Pancreas (tissue), 10 donors: ENCODE data around the gene RNF34. TPM values are rescaled to one million over a fixed set of nuclear protein-coding genes. Genes with fewer than 3 reads are reported as not detected.
"Not testable (repeated sequence)": the region's sequence is repeated elsewhere in the genome, so short reads cannot be mapped to it uniquely, and the experiment has no call there.

Experiments used
- ATAC-seq, 4 donors: fragments of 200-7000 bp; cut with Tn5 transposase; one replicate each; pipeline versions ENCODE4 v1.8.0 to v1.9.1; 2020; ENCODE audit warnings: mild to moderate bottlenecking in 4 of 4, moderate library complexity in 4 of 4
- DNase-seq, 6 donors: peaks; one replicate each; pipeline ENCODE4 v3.0.0-alpha.2; 2020
- FAIRE-seq: peaks from 2 replicates; lab custom pipeline; 2012; peaks lifted over from hg19 to GRCh38; lab: Jason Lieb, UNC
- H3K27ac ChIP-seq, 4 donors: fragments of 200-600 bp; sonication (generic); 1 replicate in 3 of 4; 2 replicates in 1 of 4; pipeline versions ENCODE4 v1.5.0 to v1.8.0; 2020
- H3K27me3 ChIP-seq, 4 donors: fragments of 200-600 bp; one replicate each; pipeline ENCODE4 v1.8.0; 2021
- H3K36me3 ChIP-seq, 3 donors: fragments of 200-600 bp; sonication (generic) in 1 of 3; one replicate each; pipeline versions ENCODE4 v1.5.0 to v1.8.0; 2020 to 2021
- H3K4me1 ChIP-seq, 3 donors: fragments of 200-600 bp; one replicate each; pipeline ENCODE4 v1.8.0; 2021
- H3K4me3 ChIP-seq, 4 donors: fragments of 200-600 bp; sonication (generic) in 2 of 4; one replicate each; pipeline versions ENCODE4 v1.5.0 to v1.8.0; 2020 to 2021
- H3K9me3 ChIP-seq, 4 donors: fragments of 200-600 bp; one replicate each; pipeline ENCODE4 v1.8.0; 2021
- WGBS, 2 donors: extraction: QIAGEN DNeasy Blood & Tissue Kit; methylation state at CpG; one replicate each; pipeline ENCODE4 v1.1.7; 2013; 5-methylcytosine and 5-hydroxymethylcytosine counted together
- intact Hi-C, 3 donors: fragments of 100-400 bp; cut with DNase I; formaldehyde crosslinking; loops; one replicate each; pipeline versions ENCODE4 v1.11.1 to v1.14.2; 2022
- polyA plus RNA-seq, 2 donors: library from polyadenylated mRNA; stranded (reverse); fragments of 200-250 nt; gene quantifications; one replicate each; pipeline ENCODE4 v1.2.3, GENCODE V29; 2013
- total RNA-seq, 6 donors: library from RNA; stranded (reverse); fragmentation: NEBNext Ultra II Directional in 4 of 6; extraction: Animal tissue kit (Norgen Biotek cat#: 25700) in 4 of 6; gene quantifications; one replicate each; pipeline versions ENCODE4 v1.2.1 to v1.2.4, GENCODE V29; 2021 to 2023
- TF ChIP-seq, protein P1 (sequence below), 4 donors: fragments of 200-600 bp; sonication (generic) in 3 of 4; IDR thresholded peaks; one replicate each; pipeline versions ENCODE4 v1.5.0 to v1.8.0; 2021; ENCODE audit warnings: antibody characterized with exemption in 4 of 4
- donor health status: healthy with polysubstance abuse.
- donor health status: DM: no; HTN: no; CAD: no; lungs with moderate emphysema.
- donor health status: DM: no; HTN: no; CAD: no.
- donor health status: control.
- donor health status: control.
- donor health status: Bipolar disorder and iron deficiency.
- donor health status: DM: yes; HTN: yes; CAD: no.
- donor health status: DM: no; HTN: no; CAD: no.
- donor health status: DM: no; HTN: no; CAD: no.
- donor health status: DM: yes; HTN: yes; CAD: no.

Gene RNF34
- total and polyA plus RNA-seq, 8 donors = 11.6 to 22.8 (median 14.1) TPM

DNA sequence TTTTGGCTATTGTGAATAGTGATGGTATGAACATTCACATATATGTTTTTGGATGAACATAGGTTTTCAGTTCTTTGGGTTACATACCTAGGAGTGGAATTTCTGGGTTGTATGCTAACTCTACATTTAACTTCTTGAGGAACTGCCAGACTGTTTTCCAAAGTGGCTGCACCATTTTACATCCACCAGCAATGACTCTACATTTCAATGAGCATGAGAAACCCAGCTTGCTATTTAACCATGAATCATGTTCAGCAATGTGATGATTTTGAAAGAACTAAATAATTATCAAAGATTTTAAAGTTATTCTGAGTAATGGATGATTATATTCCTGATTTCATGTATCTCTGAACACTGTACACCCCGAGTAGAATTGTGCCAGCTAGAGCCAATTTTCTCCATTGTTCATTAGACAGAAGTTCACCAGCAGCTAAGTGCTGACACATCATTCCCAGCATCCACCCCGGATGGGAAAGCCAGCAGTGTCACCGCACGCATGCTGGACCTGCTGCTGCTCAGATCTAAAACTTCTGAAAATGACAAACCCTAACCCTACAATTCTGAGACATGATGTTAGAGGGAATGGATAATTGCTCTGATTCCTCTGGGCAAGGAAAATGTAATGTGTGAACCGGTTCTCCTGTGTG, 34.4 kb upstream of the RNF34 start:
- FAIRE-seq (no peak), ATAC-seq (no peak), DNase-seq (no peak)
- no peaks in the 10 kb centered on the region for H3K4me1 ChIP-seq
- H3K4me3 ChIP-seq = no peak overlapping the region
- no peaks in the 10 kb centered on the region for H3K27me3 ChIP-seq
- intact Hi-C loops = no loop called here
- no peaks in the 10 kb centered on the region for H3K36me3 ChIP-seq
- TF ChIP-seq, protein P1, sequence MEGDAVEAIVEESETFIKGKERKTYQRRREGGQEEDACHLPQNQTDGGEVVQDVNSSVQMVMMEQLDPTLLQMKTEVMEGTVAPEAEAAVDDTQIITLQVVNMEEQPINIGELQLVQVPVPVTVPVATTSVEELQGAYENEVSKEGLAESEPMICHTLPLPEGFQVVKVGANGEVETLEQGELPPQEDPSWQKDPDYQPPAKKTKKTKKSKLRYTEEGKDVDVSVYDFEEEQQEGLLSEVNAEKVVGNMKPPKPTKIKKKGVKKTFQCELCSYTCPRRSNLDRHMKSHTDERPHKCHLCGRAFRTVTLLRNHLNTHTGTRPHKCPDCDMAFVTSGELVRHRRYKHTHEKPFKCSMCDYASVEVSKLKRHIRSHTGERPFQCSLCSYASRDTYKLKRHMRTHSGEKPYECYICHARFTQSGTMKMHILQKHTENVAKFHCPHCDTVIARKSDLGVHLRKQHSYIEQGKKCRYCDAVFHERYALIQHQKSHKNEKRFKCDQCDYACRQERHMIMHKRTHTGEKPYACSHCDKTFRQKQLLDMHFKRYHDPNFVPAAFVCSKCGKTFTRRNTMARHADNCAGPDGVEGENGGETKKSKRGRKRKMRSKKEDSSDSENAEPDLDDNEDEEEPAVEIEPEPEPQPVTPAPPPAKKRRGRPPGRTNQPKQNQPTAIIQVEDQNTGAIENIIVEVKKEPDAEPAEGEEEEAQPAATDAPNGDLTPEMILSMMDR (IDR thresholded peaks at IDR 0.05) = no peak
- no peak overlapping the region for H3K27ac ChIP-seq
- no peaks in the 10 kb centered on the region for H3K9me3 ChIP-seq
- WGBS, 2 donors = 57 to 69% methylated on average over 5 of the region's 5 CpGs

DNA sequence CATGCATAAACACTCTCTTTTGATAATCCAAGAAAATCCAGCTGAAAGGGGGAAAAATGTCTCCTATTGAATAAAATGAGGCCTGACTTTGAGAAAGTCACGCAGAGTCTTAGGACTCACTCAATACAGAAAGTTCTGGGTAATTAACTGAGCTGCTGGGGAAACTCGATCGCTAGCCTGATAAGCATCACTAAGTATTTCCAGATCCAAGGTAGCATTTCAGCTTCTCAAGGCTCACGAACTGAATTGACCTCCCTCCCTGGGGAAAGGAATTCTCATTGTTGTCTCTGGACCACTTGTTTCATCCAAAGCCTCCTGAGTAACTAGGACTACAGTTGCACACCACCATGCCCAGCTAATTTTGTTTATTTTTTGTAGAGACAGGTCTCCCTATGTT, 33.9 kb upstream of the RNF34 start:
- Histone ChIP-seq H3K9me3 (no peaks in the 10 kb centered on the region), H3K27me3 (no peaks in the 10 kb centered on the region), H3K27ac (no peak overlapping the region), H3K4me1 (no peaks in the 10 kb centered on the region), H3K4me3 (no peak overlapping the region), H3K36me3 (no peaks in the 10 kb centered on the region)
- FAIRE-seq (no peak), ATAC-seq (no peak), DNase-seq (no peak)
- intact Hi-C loops = no loop called here
- WGBS, 2 donors = 50 to 54% methylated on average over 4 of the region's 4 CpGs
- TF ChIP-seq, protein P1 (IDR thresholded peaks at IDR 0.05) = no peak

DNA sequence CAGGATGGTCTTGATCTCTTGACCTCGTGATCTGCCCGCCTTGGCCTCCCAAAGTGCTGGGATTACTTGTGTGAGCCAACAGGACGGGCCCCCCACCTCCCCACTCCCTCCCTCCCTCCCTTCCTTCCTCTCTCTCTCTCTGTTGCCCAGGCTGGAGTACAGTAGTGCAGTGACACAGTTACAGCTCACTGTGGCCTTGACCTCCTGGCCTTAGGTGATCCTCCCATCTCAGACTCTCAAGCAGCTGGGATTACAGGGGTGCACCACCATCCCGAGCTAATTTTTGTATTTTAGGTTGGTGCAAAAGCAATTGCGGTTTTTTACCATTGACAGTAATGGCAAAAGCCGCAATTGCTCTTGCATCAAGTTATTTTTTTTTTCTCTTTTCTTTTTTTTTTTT, 28.5 kb upstream of the RNF34 start:
- no peaks in the 10 kb centered on the region for H3K9me3 ChIP-seq
- no peaks in the 10 kb centered on the region for H3K36me3 ChIP-seq
- intact Hi-C loops = no loop called here
- peaks cover 0 to under 1% (median 0%) of the 10 kb centered on the region in 3 donors for H3K4me1 ChIP-seq
- no peak for ATAC-seq
- no peak overlapping the region for H3K27ac ChIP-seq
- TF ChIP-seq, protein P1 (IDR thresholded peaks at IDR 0.05) = no peak
- H3K27me3 ChIP-seq = no peaks in the 10 kb centered on the region
- DNase-seq = no peak
- WGBS, 2 donors = 75 to 79% methylated on average over 6 of the region's 6 CpGs
- no peak overlapping the region for H3K4me3 ChIP-seq
- no peak for FAIRE-seq

DNA sequence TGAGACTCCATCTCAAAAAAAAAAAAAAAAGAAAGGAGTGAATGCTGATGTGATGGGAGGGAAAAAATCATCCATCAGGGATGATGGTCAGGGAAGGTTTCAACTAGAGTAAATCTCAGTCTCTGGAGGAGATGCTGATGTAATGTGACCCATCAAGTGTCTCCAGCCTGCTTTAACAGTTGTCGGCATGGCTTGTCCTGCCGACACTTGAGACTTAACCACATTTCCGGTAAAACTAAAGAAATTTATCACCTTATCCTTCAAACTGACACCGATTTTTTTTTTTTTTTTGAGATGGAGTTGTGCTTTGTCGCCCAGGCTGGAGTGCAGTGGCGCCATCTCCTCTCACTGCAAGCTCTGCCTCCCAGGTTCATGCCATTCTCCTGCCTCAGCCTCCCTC, 26.2 kb upstream of the RNF34 start:
- no peak for FAIRE-seq

DNA sequence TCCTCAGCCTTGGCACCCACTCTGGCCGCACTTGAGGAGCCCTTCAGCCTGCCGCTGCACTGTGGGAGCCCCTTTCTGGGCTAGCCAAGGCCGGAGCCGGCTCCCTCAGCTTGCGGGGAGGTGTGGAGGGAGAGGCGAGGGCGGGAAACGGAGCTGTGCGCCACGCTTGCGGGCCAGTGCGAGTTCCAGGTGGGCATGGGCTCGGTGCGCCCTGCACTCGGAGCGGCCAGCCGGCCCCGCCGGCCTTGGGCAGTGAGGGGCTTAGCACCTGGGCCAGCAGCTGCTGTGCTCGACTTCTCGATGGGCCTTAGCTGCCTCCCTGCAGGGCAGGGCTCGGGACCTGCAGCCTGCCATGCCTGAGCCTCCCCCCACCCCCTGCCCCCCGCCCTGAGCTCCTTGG, 25.6 kb upstream of the RNF34 start:
- intact Hi-C loops, FAIRE-seq, H3K9me3 ChIP-seq, H3K27me3 ChIP-seq, H3K27ac ChIP-seq, H3K4me3 ChIP-seq, ATAC-seq, H3K36me3 ChIP-seq: not testable (repeated sequence)
- 97 to 98% methylated on average over 21 to 23 of the region's 23 CpGs for WGBS, 2 donors
- peaks cover 0 to 14% (median 9%) of the 10 kb centered on the region in 3 donors for H3K4me1 ChIP-seq
- DNase-seq = peak in 1 of 6 donors; percentile 37

More for the DNA sequence above, 26.2 kb upstream of the RNF34 start:
- Histone ChIP-seq H3K9me3 (no peaks in the 10 kb centered on the region), H3K27me3 (no peaks in the 10 kb centered on the region), H3K36me3 (no peaks in the 10 kb centered on the region), H3K27ac (no peak overlapping the region), H3K4me3 (no peak overlapping the region), H3K4me1 (peaks cover 0 to 14% (median 9%) of the 10 kb centered on the region in 3 donors)
- DNase-seq = no peak
- 87 to 89% methylated on average over 6 of the region's 6 CpGs for WGBS, 2 donors
- no peak for ATAC-seq
- intact Hi-C loops = no loop called here
- TF ChIP-seq, protein P1 (IDR thresholded peaks at IDR 0.05) = no peak

DNA sequence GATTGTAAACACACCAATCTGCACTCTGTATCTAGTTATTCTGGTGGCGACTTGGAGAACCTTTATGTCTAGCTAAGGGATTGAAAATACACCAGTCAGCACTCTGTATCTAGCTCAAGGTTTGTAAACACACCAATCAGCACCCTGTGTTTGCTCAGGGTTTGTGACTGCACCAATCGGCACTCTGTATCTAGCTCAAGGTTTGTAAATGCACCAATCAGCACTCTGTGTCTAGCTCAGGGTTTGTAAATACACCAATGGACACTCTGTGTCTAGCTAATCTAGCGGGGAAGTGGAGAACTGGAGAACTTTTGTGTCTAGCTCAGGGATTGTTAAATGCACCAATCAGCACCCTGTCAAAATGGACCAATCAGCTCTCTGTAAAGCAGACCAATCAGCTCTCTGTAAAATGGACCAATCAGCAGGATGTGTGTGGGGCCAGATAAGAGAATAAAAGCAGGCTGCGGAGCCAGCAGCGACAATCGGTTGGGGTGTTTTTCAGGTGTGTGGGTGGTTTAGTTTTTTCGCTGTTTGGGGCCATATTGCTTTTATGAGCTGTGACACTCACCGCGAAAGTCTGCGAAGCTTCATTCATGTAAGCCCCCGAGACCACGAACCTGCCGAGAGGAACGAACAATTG, 24.9 kb upstream of the RNF34 start:
- H3K27me3 ChIP-seq, intact Hi-C loops, DNase-seq, H3K36me3 ChIP-seq, H3K27ac ChIP-seq, FAIRE-seq, ATAC-seq, H3K4me3 ChIP-seq, H3K9me3 ChIP-seq: not testable (repeated sequence)
- WGBS, 2 donors = 83 to 89% methylated on average over 14 of the region's 14 CpGs
- peaks cover 0 to 14% (median 9%) of the 10 kb centered on the region in 3 donors for H3K4me1 ChIP-seq
